Measurements from ENCODE around the gene MRPL22.
A peak's percentile ranks its signal among the peaks of the same experiment; 100 is the strongest.
"Not testable (repeated sequence)": the region's sequence is repeated elsewhere in the genome, so short reads cannot be mapped to it uniquely, and the experiment has no call there.

Gene MRPL22

GRCh38 chr5:154940772-154941620 is at the start of gene MRPL22:
TSS of gene MRPL22 (plus strand) at chr5:154941073. CDS start at chr5:154941111, 38 bp downstream.
- DNase-seq (ENCODE audit: insufficient read length, low spot score) (peak; percentile 67), FAIRE-seq (peak; percentile 92)

- DNase-seq (ENCODE audit: insufficient read length, low spot score) (no peak), FAIRE-seq (no peak)
Observed at GRCh38 chr5:154892369-154892771, 48.5 kb upstream of the MRPL22 start.

- FAIRE-seq = no peak
Observed at GRCh38 chr5:154893381-154893780, 47.5 kb upstream of the MRPL22 start.

GRCh38 chr5:154895606-154896561 is 45.0 kb upstream of the MRPL22 start:
- FAIRE-seq = no peak
- DNase-seq (ENCODE audit: insufficient read length, low spot score) = no peak

More at GRCh38 chr5:154893381-154893780, 47.5 kb upstream of the MRPL22 start:
- DNase-seq (ENCODE audit: insufficient read length, low spot score) = no peak

- FAIRE-seq (no peak), DNase-seq (ENCODE audit: insufficient read length, low spot score) (no peak)
Observed at GRCh38 chr5:154896562-154897165, 44.2 kb upstream of the MRPL22 start.

GRCh38 chr5:154898210-154898609 is 42.7 kb upstream of the MRPL22 start:
- no peak for DNase-seq (ENCODE audit: insufficient read length, low spot score)
- FAIRE-seq = no peak

GRCh38 chr5:154899151-154899816 is 41.6 kb upstream of the MRPL22 start:
- no peak for DNase-seq (ENCODE audit: insufficient read length, low spot score)

GRCh38 chr5:154900066-154900465 is 40.8 kb upstream of the MRPL22 start:
- no peak for DNase-seq (ENCODE audit: insufficient read length, low spot score)
- no peak for FAIRE-seq

More at GRCh38 chr5:154899151-154899816, 41.6 kb upstream of the MRPL22 start:
- no peak for FAIRE-seq

- no peak for FAIRE-seq
- DNase-seq (ENCODE audit: insufficient read length, low spot score) = no peak
Observed at GRCh38 chr5:154901276-154901675, 39.6 kb upstream of the MRPL22 start.

GRCh38 chr5:154901913-154902312 is 39.0 kb upstream of the MRPL22 start:
- FAIRE-seq (no peak), DNase-seq (ENCODE audit: insufficient read length, low spot score) (no peak)

GRCh38 chr5:154905601-154906000 is 35.3 kb upstream of the MRPL22 start:
- not testable (repeated sequence) for FAIRE-seq; DNase-seq (ENCODE audit: insufficient read length, low spot score)

GRCh38 chr5:154916874-154917273 is 24.0 kb upstream of the MRPL22 start:
- FAIRE-seq (no peak), DNase-seq (ENCODE audit: insufficient read length, low spot score) (no peak)

- DNase-seq (ENCODE audit: insufficient read length, low spot score) (no peak), FAIRE-seq (no peak)
Observed at GRCh38 chr5:154917757-154918156, 23.1 kb upstream of the MRPL22 start.

GRCh38 chr5:154923441-154924430 is 17.1 kb upstream of the MRPL22 start:
- FAIRE-seq (no peak), DNase-seq (ENCODE audit: insufficient read length, low spot score) (no peak)

- no peak for FAIRE-seq
- DNase-seq (ENCODE audit: insufficient read length, low spot score) = no peak
Observed at GRCh38 chr5:154933537-154933936, 7.3 kb upstream of the MRPL22 start.

GRCh38 chr5:154934881-154935280 is 6.0 kb upstream of the MRPL22 start:
- FAIRE-seq = no peak
- no peak for DNase-seq (ENCODE audit: insufficient read length, low spot score)

- FAIRE-seq = no peak
Observed at GRCh38 chr5:154937186-154937717, 3.6 kb upstream of the MRPL22 start.

GRCh38 chr5:154937718-154938466 is 3.0 kb upstream of the MRPL22 start, which contains the start of gene GEMIN5:
TSS of gene GEMIN5 (minus strand) at chr5:154938211. CDS start at chr5:154938133, 78 bp downstream.
- FAIRE-seq (peak; percentile 83), DNase-seq (ENCODE audit: insufficient read length, low spot score) (peak; percentile 70)

More at GRCh38 chr5:154937186-154937717, 3.6 kb upstream of the MRPL22 start:
- no peak for DNase-seq (ENCODE audit: insufficient read length, low spot score)
